HFFc6 (cell line): ENCODE results near the gene B3GAT3. TPM values are rescaled to one million over a fixed set of nuclear protein-coding genes. Genes with fewer than 3 reads are reported as not detected.

Experiments
- DNase-seq: peaks from one replicate; pipeline ENCODE4 v3.0.0-alpha.2; 2018
- H3K27ac Mint-ChIP-seq: 2 replicates; pipeline ENCODE4 v1.8.0; 2020; ENCODE audit warnings: mild to moderate bottlenecking, mixed read lengths
- H3K27me3 Mint-ChIP-seq: 2 replicates; pipeline ENCODE4 v1.8.0; 2021; ENCODE audit warnings: mild to moderate bottlenecking, moderate library complexity, mixed read lengths; ENCODE audit not compliant: insufficient read depth
- H3K36me3 Mint-ChIP-seq: 2 replicates; pipeline ENCODE4 v1.8.0; 2021; ENCODE audit warnings: low read depth, mixed read lengths
- H3K4me1 Mint-ChIP-seq: 2 replicates; pipeline ENCODE4 v1.8.0; 2020; ENCODE audit warnings: low read depth, mixed read lengths
- H3K4me3 Mint-ChIP-seq: 2 replicates; pipeline ENCODE4 v1.8.0; 2020; ENCODE audit warnings: mild to moderate bottlenecking, moderate library complexity, mixed read lengths
- H3K9me3 Mint-ChIP-seq: 2 replicates; pipeline ENCODE4 v1.8.0; 2020; ENCODE audit warnings: mild to moderate bottlenecking, mixed read lengths
- total RNA-seq, 6 experiments: library from RNA; stranded (reverse); fragmentation: NEBNext Ultra II Directional; extraction: Animal tissue kit (Norgen Biotek cat#: 25700); gene quantifications; 2 replicates in 1 of 6; 3 replicates in 5 of 6; pipeline ENCODE4 v1.2.3, GENCODE V29; 2021
- TF ChIP-seq, protein P1 (sequence below): fragments of 200-600 bp; sonication (generic); IDR thresholded peaks from 2 replicates; pipeline ENCODE4 v1.5.0; 2021; ENCODE audit warnings: antibody characterized with exemption, mild to moderate bottlenecking

B3GAT3 gene
- total RNA-seq, 6 experiments from 2014 or later: 57.9 to 93.2 (median 63.0) TPM

GRCh38 chr11:62600367-62601121, 21.2 kb downstream of the B3GAT3 start:
- Mint-ChIP-seq H3K4me1 (peaks cover 40% of the 10 kb centered on the region), H3K27ac (peak overlapping the region; percentile 89), H3K9me3 (no peaks in the 10 kb centered on the region), H3K36me3 (peaks cover 50% of the 10 kb centered on the region), H3K27me3 (peaks cover 15% of the 10 kb centered on the region), H3K4me3 (peak overlapping the region; percentile 96)
- TF ChIP-seq, protein P1, sequence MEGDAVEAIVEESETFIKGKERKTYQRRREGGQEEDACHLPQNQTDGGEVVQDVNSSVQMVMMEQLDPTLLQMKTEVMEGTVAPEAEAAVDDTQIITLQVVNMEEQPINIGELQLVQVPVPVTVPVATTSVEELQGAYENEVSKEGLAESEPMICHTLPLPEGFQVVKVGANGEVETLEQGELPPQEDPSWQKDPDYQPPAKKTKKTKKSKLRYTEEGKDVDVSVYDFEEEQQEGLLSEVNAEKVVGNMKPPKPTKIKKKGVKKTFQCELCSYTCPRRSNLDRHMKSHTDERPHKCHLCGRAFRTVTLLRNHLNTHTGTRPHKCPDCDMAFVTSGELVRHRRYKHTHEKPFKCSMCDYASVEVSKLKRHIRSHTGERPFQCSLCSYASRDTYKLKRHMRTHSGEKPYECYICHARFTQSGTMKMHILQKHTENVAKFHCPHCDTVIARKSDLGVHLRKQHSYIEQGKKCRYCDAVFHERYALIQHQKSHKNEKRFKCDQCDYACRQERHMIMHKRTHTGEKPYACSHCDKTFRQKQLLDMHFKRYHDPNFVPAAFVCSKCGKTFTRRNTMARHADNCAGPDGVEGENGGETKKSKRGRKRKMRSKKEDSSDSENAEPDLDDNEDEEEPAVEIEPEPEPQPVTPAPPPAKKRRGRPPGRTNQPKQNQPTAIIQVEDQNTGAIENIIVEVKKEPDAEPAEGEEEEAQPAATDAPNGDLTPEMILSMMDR: no peak
- no peak for DNase-seq

DNA sequence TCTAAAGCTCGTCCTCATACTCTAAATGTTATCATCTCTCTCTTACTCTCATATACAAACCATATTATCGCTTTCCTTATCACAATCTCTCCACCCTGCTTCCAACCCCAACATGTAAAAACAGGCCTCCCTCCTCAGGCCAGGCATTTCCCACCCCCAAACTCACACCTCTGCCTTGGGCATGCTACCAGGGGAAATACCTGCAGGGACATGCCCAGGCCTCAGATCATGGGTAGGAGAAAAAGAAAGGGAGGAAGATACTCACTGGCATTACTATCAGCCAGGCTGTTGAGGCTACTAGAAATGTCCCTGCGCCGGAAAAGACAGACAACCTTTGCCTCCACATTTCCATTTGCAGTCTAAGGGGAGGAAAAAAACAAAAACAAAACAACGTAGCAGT, 21.9 kb downstream of the B3GAT3 start:
- peak overlapping the region; percentile 89 for H3K27ac Mint-ChIP-seq
- peaks cover 15% of the 10 kb centered on the region for H3K27me3 Mint-ChIP-seq

DNA sequence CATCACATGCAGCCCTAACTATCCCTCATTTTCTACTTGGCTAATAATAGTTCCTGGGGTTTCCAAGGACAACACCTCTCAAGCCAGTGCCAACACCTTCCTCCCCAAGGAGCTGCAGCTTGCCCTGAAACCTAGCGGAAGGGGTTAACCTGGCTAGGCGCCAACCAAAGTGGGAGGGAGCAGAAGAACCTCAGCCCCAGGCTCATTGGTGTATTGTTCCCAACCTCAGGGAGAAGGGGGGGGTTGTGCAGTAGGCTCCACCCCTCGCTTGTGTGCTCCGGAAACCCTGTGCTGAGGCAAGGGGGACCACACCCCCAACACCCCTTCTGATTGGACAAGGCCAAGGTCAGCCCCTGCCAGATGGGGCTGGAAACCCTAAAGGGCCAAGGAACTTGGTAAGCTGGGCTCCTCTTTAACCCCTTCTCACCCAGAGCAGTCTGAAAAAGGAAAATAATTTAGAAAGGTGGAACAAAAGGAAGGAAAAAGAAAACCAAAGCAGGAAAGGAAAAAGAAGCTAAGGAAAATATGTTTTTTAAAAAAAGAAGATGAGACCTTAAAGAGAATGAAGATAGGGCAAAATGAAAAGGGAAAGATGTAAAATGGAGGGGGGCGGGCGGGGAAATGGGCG, 22.6 kb downstream of the B3GAT3 start:
- peaks cover 64% of the 10 kb centered on the region for H3K36me3 Mint-ChIP-seq
- DNase-seq: peak; percentile 96
- peaks cover 40% of the 10 kb centered on the region for H3K4me1 Mint-ChIP-seq
- peaks cover 15% of the 10 kb centered on the region for H3K27me3 Mint-ChIP-seq
- TF ChIP-seq, protein P1: no peak
- H3K4me3 Mint-ChIP-seq: peak overlapping the region; percentile 96
- H3K9me3 Mint-ChIP-seq: no peaks in the 10 kb centered on the region
- peak overlapping the region; percentile 89 for H3K27ac Mint-ChIP-seq

More for the DNA sequence above, 21.9 kb downstream of the B3GAT3 start:
- TF ChIP-seq, protein P1: no peak
- Mint-ChIP-seq H3K36me3 (peaks cover 57% of the 10 kb centered on the region), H3K9me3 (no peaks in the 10 kb centered on the region), H3K4me3 (peak overlapping the region; percentile 96), H3K4me1 (peaks cover 40% of the 10 kb centered on the region)
- no peak for DNase-seq

DNA sequence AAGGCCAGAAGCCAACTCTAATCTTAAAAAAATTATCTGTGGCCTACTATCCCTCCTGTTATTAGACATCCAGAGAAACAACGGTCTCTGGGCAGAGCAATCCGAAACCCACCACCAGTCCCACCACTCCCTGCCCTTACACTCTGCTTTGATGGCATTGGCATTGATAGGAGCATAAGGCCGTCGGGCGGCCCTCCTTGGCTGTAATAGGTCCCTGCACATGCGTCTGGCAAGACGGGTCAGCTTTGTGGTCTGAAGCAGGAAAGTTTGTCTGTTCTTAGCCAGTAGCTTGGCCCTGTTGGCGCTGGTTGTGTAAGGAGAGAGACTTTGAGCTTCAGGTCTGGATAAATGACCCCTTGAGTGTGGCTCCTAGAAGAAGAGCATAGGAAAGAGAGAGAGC, 26.7 kb downstream of the B3GAT3 start:
- peaks cover 57% of the 10 kb centered on the region for H3K36me3 Mint-ChIP-seq

GRCh38 chr11:62593434-62594044, 28.2 kb downstream of the B3GAT3 start:
- Mint-ChIP-seq H3K4me3 (peak overlapping the region; percentile 44), H3K27me3 (peaks cover 14% of the 10 kb centered on the region), H3K27ac (peak overlapping the region; percentile 31; the same call in 1 of the 2 replicates), H3K9me3 (no peaks in the 10 kb centered on the region), H3K36me3 (peaks cover 41% of the 10 kb centered on the region), H3K4me1 (peaks cover 43% of the 10 kb centered on the region)
- DNase-seq: peak; percentile 59
- TF ChIP-seq, protein P1: peak; percentile 76

More for the DNA sequence above, 26.7 kb downstream of the B3GAT3 start:
- peaks cover 19% of the 10 kb centered on the region for H3K27me3 Mint-ChIP-seq
- no peak overlapping the region for H3K4me3 Mint-ChIP-seq
- DNase-seq: no peak
- TF ChIP-seq, protein P1: no peak
- H3K4me1 Mint-ChIP-seq: peaks cover 51% of the 10 kb centered on the region
- H3K27ac Mint-ChIP-seq: no peak overlapping the region
- H3K9me3 Mint-ChIP-seq: no peaks in the 10 kb centered on the region
